Effector CD4-positive, alpha-beta T cell (primary cell): ENCODE data around the gene CCNJL.

Experiments used
- DNase-seq: peaks from one replicate; pipeline ENCODE4 v3.0.0-alpha.2; 2020

Gene CCNJL

DNA sequence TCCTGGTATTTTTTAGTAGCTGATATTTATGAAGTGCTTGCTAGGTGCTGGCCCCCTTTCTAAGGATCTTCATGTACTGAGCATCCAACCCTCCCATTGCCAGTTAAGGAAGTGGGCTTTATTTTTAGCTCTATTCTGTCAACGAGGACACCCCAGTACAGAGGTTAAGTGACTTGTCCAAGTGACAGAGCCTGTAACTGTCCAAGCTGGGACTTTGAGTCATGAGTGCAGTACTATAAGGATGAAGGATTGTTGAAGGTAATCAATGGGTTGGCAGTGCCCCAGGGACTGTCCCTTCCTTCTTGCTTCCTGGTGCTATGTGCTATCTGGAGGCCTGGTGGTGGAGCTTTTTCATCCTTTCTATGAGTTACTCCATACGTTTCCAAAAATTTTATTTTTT is 101.0 kb downstream of the CCNJL start:
- DNase-seq: no peak

DNA sequence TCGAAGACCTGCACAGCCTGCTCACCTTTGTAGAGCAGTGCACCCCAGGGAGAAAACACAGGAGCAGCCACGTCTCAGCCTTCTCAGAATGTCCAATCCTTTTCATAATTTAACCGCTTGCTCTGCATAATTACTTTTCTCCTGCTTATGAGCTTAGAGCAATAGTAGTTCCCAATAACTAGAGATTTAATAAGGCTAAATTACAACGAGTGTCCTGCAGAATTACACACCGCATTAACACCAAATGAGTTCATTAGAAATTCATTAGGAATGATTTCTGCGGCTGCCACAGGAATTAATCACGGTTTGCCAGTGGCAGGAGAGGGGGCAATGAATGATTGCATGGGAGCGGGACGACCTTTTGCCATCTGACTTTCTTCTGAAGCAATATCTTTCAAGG is 101.8 kb downstream of the CCNJL start:
- DNase-seq: no peak

DNA sequence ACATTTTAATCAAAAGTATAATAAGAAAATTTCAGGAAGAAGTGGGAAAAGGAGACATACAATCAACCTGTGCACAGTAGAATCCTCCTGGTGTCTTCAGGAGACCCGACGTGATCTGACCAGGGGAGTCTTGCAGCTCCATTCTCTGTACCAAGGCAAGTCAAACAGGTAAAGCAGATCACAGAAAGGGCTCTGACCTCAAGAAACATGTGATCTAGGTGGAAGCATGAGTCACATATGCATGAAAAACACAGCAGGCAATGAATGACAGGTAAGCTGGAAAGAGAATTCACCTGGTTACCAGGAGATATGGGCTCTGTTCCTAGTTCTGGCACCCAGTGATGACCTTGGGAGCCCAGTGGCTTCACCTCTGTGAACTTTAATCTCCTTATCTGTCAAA is 102.4 kb downstream of the CCNJL start:
- no peak for DNase-seq

DNA sequence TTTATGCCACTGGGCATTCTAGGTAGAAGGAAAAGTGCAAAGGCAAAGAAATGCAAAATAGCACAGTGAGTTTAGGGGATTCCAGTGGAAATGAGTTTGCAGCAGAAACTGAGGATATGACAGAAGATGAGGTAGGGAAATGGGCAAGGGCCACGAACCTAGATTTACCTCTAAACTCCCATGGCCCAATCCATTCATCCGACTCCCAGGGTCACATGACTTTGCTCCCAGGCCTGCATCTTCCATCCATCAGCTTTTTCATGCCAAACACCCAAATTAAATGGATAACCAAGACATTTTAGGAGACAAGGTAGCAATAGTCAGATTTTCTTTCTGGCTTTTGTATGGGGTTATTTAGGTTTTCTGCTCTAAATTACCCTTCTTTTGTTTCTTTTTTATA is 105.3 kb downstream of the CCNJL start:
- no peak for DNase-seq
